IPS-20b (cell line): ENCODE measurements around the gene CLNK.

ENCODE experiments used
- H3K27ac ChIP-seq: one replicate; pipeline ENCODE4 v1.5.1; 2013; ENCODE audit warnings: low read length
- H3K27me3 ChIP-seq: 2 replicates; pipeline ENCODE4 v1.6.1; 2013; ENCODE audit warnings: mild to moderate bottlenecking, low read length, inconsistent platforms; ENCODE audit not compliant: insufficient read depth
- H3K36me3 ChIP-seq: 2 replicates; pipeline ENCODE4 v1.6.1; 2013; ENCODE audit warnings: low read depth, mild to moderate bottlenecking, inconsistent platforms, low read length, moderate library complexity; ENCODE audit not compliant: insufficient read depth
- H3K4me1 ChIP-seq: 2 replicates; pipeline ENCODE4 v1.6.1; 2013; ENCODE audit warnings: mild to moderate bottlenecking, control low read depth, inconsistent platforms, low read length, moderate library complexity; ENCODE audit not compliant: insufficient read depth
- H3K4me3 ChIP-seq: 2 replicates; pipeline ENCODE4 v1.5.1; 2013; ENCODE audit warnings: mild to moderate bottlenecking, low read length, inconsistent platforms
- H3K9ac ChIP-seq: 2 replicates; pipeline ENCODE4 v1.6.1; 2013; ENCODE audit warnings: low read depth, mild to moderate bottlenecking, inconsistent platforms, low read length, moderate library complexity
- H3K9me3 ChIP-seq: 2 replicates; pipeline ENCODE4 v1.6.1; 2013; ENCODE audit warnings: mild to moderate bottlenecking, low read depth, low read length, inconsistent platforms; ENCODE audit not compliant: insufficient read depth

The CLNK gene

DNA sequence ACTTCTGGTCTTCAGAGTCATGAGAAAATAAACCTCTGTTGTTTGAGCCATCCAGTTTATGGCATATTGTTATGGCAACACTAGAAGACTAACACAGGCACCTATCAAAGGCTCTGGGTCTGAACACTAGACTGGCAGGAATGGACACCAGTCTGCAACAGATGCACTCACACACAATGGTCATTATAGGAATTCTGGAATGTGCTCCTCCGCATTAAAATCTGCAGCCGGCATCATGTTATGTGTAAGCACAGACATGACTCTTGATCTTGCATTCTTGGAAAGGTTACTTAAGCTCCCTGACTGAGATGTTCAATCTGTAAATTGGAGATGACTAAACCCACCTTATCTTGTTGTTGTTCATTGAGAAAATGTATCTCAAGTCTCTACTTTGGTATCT, 115.1 kb downstream of the CLNK start:
- Histone ChIP-seq H3K9ac (no peak overlapping the region), H3K4me1 (peaks cover 10% of the 10 kb centered on the region; the same call in 1 of the 2 replicates), H3K4me3 (no peak overlapping the region), H3K27me3 (no peaks in the 10 kb centered on the region), H3K27ac (no peak overlapping the region), H3K9me3 (no peaks in the 10 kb centered on the region), H3K36me3 (no peaks in the 10 kb centered on the region)

DNA sequence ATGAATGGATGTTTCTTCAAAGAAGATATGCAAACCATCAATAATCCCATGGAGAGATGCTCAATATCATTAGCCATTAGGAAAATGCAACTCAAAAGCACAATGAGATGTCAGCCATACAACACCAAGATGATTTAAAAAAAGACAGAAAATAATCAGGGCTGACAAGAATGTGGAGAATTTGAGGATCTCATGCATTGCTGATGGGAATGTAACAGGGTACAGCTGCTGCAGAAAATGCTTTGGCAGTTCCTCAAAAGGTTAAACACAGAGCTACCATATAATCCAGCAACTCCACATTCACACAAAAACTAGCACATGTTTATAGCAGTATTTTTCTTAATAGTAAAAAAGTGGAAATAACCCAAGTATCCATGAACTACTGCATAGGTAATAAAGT, 116.8 kb downstream of the CLNK start:
- Histone ChIP-seq H3K27ac (no peak overlapping the region), H3K4me1 (no peaks in the 10 kb centered on the region), H3K9me3 (no peaks in the 10 kb centered on the region), H3K4me3 (no peak overlapping the region), H3K27me3 (no peaks in the 10 kb centered on the region), H3K36me3 (no peaks in the 10 kb centered on the region), H3K9ac (no peak overlapping the region)

DNA sequence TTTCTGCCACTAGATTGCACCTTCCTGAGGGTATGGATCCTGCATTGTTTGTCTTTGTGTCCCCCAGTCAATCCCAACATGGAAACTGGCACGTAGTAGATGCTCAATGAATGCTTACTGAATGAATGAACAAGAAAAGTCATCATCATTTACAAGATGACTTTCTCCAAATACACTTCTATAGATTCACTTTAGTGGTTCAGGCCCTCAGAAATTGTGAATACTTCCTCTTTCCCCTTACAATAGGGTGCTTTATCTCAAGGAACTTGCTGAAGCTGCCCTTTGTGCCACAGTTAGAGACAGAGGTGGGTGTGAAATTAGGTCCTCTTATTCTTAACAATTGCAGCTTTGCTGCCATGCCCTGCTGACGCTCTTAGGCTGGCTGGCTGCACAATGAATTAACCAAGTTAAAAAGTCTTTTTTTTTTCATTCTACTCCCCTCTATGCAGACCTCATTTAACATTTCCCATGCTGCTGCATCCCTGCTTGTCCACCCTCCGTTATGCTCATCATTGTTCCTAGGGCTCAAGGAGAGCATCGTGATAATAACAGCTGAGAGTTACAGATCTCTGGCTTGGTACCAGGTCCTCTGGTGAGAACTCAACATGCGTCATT, 119.3 kb downstream of the CLNK start:
- no peaks in the 10 kb centered on the region for H3K9me3 ChIP-seq
- no peak overlapping the region for H3K9ac ChIP-seq
- no peaks in the 10 kb centered on the region for H3K36me3 ChIP-seq
- no peak overlapping the region for H3K4me3 ChIP-seq
- H3K27ac ChIP-seq: no peak overlapping the region
- no peaks in the 10 kb centered on the region for H3K27me3 ChIP-seq
- no peaks in the 10 kb centered on the region for H3K4me1 ChIP-seq

- H3K9ac ChIP-seq: no peak overlapping the region
- H3K27me3 ChIP-seq: no peaks in the 10 kb centered on the region
- no peak overlapping the region for H3K4me3 ChIP-seq
- H3K36me3 ChIP-seq: no peaks in the 10 kb centered on the region
- no peak overlapping the region for H3K27ac ChIP-seq
- H3K9me3 ChIP-seq: no peaks in the 10 kb centered on the region
- no peaks in the 10 kb centered on the region for H3K4me1 ChIP-seq
These were observed 129.9 kb downstream of the CLNK start for GRCh38 chr4:10554694-10555093.

- no peak overlapping the region for H3K9ac ChIP-seq
- no peak overlapping the region for H3K4me3 ChIP-seq
- H3K27ac ChIP-seq: no peak overlapping the region
- no peaks in the 10 kb centered on the region for H3K36me3 ChIP-seq
- H3K4me1 ChIP-seq: no peaks in the 10 kb centered on the region
- no peaks in the 10 kb centered on the region for H3K27me3 ChIP-seq
- H3K9me3 ChIP-seq: no peaks in the 10 kb centered on the region
These were observed 130.4 kb downstream of the CLNK start for GRCh38 chr4:10554121-10554520.

DNA sequence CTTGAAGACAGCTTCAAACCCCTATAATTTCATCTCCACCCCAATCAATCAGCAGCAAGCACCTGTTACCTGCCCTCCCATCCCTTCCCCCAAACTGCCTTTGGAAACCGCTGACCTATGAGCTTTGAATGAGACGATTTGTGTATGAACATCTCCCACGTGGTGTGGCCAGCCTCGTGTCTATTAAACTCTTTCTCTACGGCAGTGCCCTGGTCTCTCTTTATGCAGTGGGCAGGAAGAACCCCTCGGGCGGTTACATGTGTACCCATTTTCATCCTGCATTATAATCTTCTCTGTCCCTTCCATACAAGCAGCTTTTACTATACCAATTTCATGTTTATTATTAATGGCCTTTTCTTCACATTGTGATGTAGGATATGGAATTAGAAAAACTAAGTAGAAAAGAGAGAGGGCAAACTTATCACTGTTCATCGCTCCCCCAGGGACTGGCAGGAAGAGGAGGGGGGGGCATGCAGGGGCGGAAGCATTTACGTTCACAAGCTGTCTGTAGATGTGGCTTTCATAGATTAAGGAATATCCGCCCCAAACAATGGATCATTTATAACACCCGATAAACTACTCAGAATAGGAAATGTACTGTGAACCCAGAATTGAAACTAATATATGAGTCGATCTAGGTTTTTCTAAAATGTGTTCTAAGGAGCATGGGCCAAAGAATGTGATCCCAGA, 131.8 kb downstream of the CLNK start:
- Histone ChIP-seq H3K9ac (no peak overlapping the region), H3K4me3 (no peak overlapping the region), H3K4me1 (no peaks in the 10 kb centered on the region), H3K27ac (no peak overlapping the region), H3K36me3 (no peaks in the 10 kb centered on the region), H3K9me3 (no peaks in the 10 kb centered on the region), H3K27me3 (no peaks in the 10 kb centered on the region)

DNA sequence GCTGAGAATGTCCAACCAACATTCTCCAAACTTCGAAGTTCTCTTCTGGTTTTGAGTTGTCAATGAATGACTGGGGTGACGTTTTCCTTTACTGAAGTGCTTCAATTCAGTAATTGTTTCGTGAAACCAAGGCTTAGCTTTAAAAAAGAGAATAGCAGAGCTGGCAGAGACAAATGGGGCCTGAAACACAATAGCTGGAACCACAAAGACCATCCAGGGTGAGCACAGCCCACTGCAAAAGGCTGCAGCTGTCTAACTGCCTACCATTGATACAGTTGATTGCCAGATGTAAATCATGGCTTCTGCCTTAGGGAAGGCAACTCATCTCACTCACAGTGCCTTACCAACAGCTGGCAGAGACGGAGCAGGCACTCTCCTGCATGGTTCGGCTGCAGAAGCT, 148.7 kb downstream of the CLNK start:
- Histone ChIP-seq H3K27ac (no peak overlapping the region), H3K36me3 (no peaks in the 10 kb centered on the region), H3K4me1 (no peaks in the 10 kb centered on the region), H3K4me3 (no peak overlapping the region), H3K9me3 (no peaks in the 10 kb centered on the region), H3K27me3 (no peaks in the 10 kb centered on the region), H3K9ac (no peak overlapping the region)

GRCh38 chr4:10534820-10535219, 149.7 kb downstream of the CLNK start:
- no peaks in the 10 kb centered on the region for H3K27me3 ChIP-seq
- H3K36me3 ChIP-seq: no peaks in the 10 kb centered on the region
- no peaks in the 10 kb centered on the region for H3K9me3 ChIP-seq
- no peaks in the 10 kb centered on the region for H3K4me1 ChIP-seq
- no peak overlapping the region for H3K9ac ChIP-seq
- no peak overlapping the region for H3K4me3 ChIP-seq
- no peak overlapping the region for H3K27ac ChIP-seq

GRCh38 chr4:10532155-10532554, 152.4 kb downstream of the CLNK start:
- H3K4me1 ChIP-seq: no peaks in the 10 kb centered on the region
- H3K36me3 ChIP-seq: no peaks in the 10 kb centered on the region
- H3K9me3 ChIP-seq: no peaks in the 10 kb centered on the region
- no peak overlapping the region for H3K27ac ChIP-seq
- H3K4me3 ChIP-seq: no peak overlapping the region
- H3K27me3 ChIP-seq: no peaks in the 10 kb centered on the region
- H3K9ac ChIP-seq: no peak overlapping the region

GRCh38 chr4:10530137-10530786, 154.3 kb downstream of the CLNK start:
- no peak overlapping the region for H3K27ac ChIP-seq
- no peak overlapping the region for H3K4me3 ChIP-seq
- no peaks in the 10 kb centered on the region for H3K9me3 ChIP-seq

GRCh38 chr4:10529291-10530136, 155.1 kb downstream of the CLNK start:
- H3K27ac ChIP-seq: no peak overlapping the region
- no peak overlapping the region for H3K9ac ChIP-seq
- H3K27me3 ChIP-seq: no peaks in the 10 kb centered on the region
- H3K36me3 ChIP-seq: no peaks in the 10 kb centered on the region
- no peak overlapping the region for H3K4me3 ChIP-seq
- no peaks in the 10 kb centered on the region for H3K9me3 ChIP-seq
- H3K4me1 ChIP-seq: no peaks in the 10 kb centered on the region

More at GRCh38 chr4:10530137-10530786, 154.3 kb downstream of the CLNK start:
- no peaks in the 10 kb centered on the region for H3K27me3 ChIP-seq
- H3K9ac ChIP-seq: no peak overlapping the region
- no peaks in the 10 kb centered on the region for H3K36me3 ChIP-seq
- no peaks in the 10 kb centered on the region for H3K4me1 ChIP-seq
